Jurkat, Clone E6-1 (cell line): ENCODE measurements around the gene SVOP.
A peak's percentile ranks its signal among the peaks of the same experiment; 100 is the strongest.
"Not testable (repeated sequence)": the region's sequence is repeated elsewhere in the genome, so short reads cannot be mapped to it uniquely, and the experiment has no call there.

Experiments used
- DNase-seq: peaks from one replicate; pipeline ENCODE4 v3.0.0-alpha.2; 2011; ENCODE audit warnings: low read depth, low spot score
- H3K4me3 ChIP-seq: 2 replicates; pipeline ENCODE4 v1.5.1; 2011; ENCODE audit warnings: mild to moderate bottlenecking, low read length, control low read depth, moderate library complexity

The SVOP gene

DNA sequence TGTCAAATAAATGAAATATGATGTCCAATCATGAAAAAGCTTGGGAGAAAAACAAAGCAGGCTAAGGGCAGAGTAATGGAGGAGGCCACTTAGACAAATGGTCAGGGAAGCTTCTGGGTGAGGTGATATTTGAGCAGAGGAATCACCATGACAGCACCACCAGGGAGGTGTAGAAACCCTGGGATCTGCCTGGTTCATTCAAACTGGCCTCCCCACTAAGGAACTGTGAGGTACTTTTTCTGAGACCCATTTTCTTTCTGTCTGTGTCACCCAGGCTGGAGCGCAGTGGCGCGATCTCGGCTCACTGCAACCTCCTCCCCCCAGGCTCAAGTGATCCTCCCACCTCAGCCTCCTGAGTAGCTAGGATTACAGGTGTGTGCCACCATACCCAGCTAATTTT is 155.7 kb downstream of the SVOP start:
- no peak overlapping the region for H3K4me3 ChIP-seq
- no peak for DNase-seq

DNA sequence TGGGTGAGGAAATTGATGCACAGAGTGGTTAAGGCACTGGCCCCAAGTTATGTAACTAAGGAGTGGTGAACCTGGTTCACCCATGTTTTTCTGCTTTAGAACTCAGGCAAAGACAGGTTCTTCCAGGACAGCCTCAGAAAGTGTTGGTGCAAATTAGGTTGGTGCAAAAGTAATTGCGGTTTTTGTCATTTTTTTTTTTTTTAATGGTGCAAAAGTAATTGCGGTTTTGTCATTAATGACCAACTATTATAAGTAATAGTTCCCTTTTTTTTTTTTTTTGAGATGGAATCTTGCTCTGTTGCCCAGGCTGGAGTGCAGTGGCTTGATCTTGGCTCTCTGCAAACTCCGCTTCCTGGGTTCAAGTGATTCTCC is 158.3 kb downstream of the SVOP start:
- no peak for DNase-seq
- H3K4me3 ChIP-seq, result no peak overlapping the region

DNA sequence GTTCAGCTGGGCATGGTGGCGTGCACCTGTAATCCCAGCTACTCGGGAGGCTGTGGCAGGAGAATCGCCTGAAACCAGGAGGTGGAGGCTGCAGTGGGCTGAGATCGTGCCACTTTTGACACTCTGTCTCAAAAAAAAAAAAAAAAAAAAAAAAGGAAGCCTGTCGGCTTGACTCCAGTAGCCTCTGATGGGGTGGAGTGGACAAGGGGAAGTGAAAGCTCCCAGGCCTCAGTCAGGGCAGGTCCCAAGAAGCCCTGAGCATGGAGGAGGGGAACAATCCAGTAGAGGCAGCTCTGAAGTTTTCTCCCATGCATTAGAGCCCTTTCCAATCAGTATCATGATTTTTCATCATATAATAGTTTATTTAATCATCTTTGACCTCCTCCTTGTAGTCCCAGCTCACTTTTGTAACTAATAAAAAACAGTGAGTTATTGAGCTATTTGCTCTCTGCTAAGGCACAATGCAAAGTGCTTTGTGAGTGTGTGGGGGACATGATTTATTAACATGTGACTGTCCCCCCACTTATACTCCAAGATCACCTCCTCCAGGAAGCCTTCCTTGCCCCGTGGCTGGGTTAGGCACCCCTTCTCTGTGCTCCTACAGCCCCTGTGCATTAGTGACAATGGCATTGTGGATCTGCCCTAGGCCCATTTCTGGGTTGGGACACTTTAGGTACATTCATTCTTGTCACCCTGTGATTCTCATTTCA is 158.8 kb downstream of the SVOP start:
- H3K4me3 ChIP-seq, result no peak overlapping the region
- DNase-seq, result no peak

DNA sequence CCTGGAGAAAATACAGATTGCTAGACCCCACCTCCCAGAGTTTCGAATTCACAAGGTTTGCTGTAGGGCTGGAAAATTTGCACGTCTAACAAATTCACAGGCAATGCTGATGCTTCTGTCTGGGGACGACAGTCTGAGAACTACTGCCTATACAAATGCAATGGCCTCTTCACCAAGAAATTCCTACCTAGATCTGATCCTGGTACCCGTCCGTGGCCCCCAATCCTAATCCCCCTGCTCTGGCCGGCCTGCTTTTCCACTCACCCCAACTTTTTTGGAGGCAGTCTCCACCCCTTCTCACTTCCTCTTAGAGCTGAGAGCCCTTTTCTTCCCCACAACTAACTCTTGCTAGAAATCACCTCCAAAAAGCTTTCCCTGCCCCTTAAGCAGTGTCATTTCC is 160.4 kb downstream of the SVOP start:
- no peak overlapping the region for H3K4me3 ChIP-seq
- no peak for DNase-seq

DNA sequence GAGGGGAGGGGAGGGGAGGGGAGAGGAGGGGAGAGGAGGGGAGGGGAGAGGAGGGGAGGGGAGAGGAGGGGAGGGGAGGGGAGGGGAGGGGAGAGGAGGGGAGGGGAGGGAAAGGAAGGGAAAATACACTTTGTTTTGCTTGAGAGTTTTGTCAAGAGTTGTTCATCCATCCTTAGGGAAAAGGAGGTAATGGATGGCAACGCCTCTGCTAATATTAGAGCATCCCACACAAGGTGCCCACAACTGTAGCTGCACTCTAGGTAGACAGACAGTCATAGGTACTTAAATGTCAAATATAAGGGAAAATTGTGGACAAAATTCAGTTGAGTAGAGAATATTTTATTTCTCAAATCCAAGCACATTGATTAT is 161.0 kb downstream of the SVOP start:
- H3K4me3 ChIP-seq, result no peak overlapping the region
- no peak for DNase-seq

DNA sequence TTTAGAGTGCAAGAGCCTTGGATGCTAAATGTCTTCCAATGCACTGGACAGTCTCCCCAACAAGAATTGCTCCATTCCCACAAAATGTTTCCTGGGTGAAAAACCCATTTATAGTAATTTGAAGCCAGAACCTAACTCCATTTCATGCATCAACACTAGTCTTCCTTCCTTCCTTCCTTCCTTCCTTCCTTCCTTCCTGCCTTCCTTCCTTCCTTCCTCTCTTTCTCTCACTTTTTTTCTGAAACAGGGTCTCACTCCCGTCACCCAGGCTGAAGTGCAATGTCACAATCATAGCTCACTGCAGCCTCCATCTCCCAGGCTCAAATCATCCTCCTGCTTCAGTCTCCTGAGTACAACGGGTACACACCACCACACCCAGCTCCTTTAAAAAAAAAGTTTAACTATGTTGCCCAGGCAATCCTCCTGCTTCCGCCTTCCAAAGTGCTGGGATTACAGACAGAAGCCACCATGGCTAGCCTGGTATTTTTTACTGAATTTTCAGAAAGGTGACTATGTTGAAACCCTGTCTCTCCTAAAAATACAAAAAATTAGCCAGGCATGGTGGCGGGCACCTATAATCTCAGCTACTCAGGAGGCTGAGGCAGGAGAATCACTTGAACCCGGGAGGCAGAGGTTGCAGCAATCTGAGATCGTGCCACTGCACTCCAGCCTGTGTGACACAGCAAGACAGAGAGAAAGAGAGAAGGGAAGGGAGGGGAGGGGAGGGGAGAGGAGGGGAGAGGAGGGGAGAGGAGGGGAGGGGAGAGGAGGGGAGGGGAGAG is 161.5 kb downstream of the SVOP start:
- DNase-seq, H3K4me3 ChIP-seq: not testable (repeated sequence)

DNA sequence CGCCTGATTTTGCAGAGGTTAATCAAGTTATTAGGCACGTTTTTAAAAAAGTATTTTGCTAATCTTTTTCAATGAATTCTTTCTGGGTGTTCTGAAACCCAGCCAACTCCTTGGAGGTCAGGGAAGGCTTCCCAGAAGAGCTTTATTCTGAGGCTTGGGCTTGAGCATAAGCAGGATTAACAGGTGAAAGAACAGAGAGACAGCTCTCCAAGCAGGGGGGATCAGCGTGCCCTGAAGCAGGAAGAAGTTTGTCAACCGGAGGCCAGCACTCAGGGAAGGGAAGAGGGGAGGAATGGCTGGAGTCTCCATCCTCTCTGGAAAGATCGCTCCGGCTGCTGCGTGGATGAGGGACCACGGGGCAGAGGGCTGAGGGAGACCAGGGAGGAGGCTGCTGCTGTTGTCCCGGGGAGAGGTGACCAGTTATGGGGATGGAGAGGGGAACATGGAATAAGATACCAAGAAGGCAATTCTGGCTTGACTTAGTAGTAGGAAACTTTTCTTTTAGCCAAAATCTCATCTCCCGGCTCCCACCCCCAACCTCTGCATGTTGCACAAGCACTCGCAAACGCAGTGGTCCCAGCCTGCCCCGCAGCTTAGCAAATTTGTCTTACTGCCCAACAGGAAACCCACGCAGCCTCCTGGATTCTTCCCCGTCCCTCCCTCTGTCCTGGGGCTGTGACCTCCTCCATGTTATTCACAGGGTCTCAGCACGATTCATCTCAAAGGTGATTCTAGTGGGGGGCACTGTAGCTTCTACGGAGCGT is 162.4 kb downstream of the SVOP start:
- peak overlapping the region; percentile 55 for H3K4me3 ChIP-seq
- DNase-seq, result no peak
